ENCODE results near the gene CCDC92B. TPM values are rescaled to one million over a fixed set of nuclear protein-coding genes. Genes with fewer than 3 reads are reported as not detected.

Gene CCDC92B
- total RNA-seq, 3 donors from 2014 or later (not counting 1 experiment from before 2014, with no cell fraction given) = not detected

- TF ChIP-seq CTCF (IDR thresholded peaks at IDR 0.05) = no peak
- Mint-ChIP-seq H3K27ac (no peak overlapping the region), H3K4me1 (peaks cover 12 to 28% of the 10 kb centered on the region in 2 donors), H3K4me3 (no peak overlapping the region), H3K27me3 (ENCODE audit: low read depth in 2 of 2) (peaks cover 19 to 20% of the 10 kb centered on the region in 2 donors), H3K36me3 (no peaks in the 10 kb centered on the region), H3K9me3 (no peaks in the 10 kb centered on the region)
- Histone ChIP-seq H3K27ac (ENCODE audit: low read length) (no peak overlapping the region), H3K4me3 (ENCODE audit: low read length) (no peak overlapping the region), H3K9me3 (ENCODE audit: control insufficient read depth, insufficient read depth, low read length) (no peaks in the 10 kb centered on the region), H3K27me3 (ENCODE audit: control insufficient read depth, insufficient read depth, low read length) (peaks cover 18% of the 10 kb centered on the region), H3K4me1 (ENCODE audit: control insufficient read depth, insufficient read depth, low read length) (peaks cover 10% of the 10 kb centered on the region), H3K36me3 (ENCODE audit: control insufficient read depth, insufficient read depth, low read length) (no peaks in the 10 kb centered on the region)
- no peak for ATAC-seq
- intact Hi-C loops (cut with micrococcal nuclease) = no loop called here
- WGBS (ENCODE audit: insufficient coverage) = 94% methylated on average over 12 of the region's 12 CpGs
- DNase-seq = no peak
Observed at GRCh38 chr17:2780256-2780655, 30.8 kb upstream of the CCDC92B start.

- Mint-ChIP-seq H3K36me3 (no peaks in the 10 kb centered on the region), H3K27me3 (ENCODE audit: low read depth in 2 of 2) (peaks cover 26% of the 10 kb centered on the region in 2 donors), H3K27ac (no peak overlapping the region), H3K9me3 (no peaks in the 10 kb centered on the region), H3K4me3 (no peak overlapping the region), H3K4me1 (peaks cover 12 to 28% of the 10 kb centered on the region in 2 donors)
- Histone ChIP-seq H3K27ac (ENCODE audit: low read length) (no peak overlapping the region), H3K36me3 (ENCODE audit: control insufficient read depth, insufficient read depth, low read length) (no peaks in the 10 kb centered on the region), H3K4me1 (ENCODE audit: control insufficient read depth, insufficient read depth, low read length) (peaks cover 10% of the 10 kb centered on the region), H3K9me3 (ENCODE audit: control insufficient read depth, insufficient read depth, low read length) (no peaks in the 10 kb centered on the region), H3K4me3 (ENCODE audit: low read length) (no peak overlapping the region), H3K27me3 (ENCODE audit: control insufficient read depth, insufficient read depth, low read length) (peaks cover 18% of the 10 kb centered on the region)
- ATAC-seq (no peak), DNase-seq (no peak)
- no peak for TF ChIP-seq CTCF (IDR thresholded peaks at IDR 0.05)
- intact Hi-C loops (cut with micrococcal nuclease) = no loop called here
- whole genome bisulfite sequencing (ENCODE audit: insufficient coverage) = 61% methylated on average over 7 of the region's 7 CpGs
Observed at GRCh38 chr17:2779545-2779944, 30.1 kb upstream of the CCDC92B start.

- no peak overlapping the region for H3K27ac Mint-ChIP-seq
- Histone ChIP-seq H3K4me1 (ENCODE audit: control insufficient read depth, insufficient read depth, low read length) (peaks cover 10% of the 10 kb centered on the region), H3K27ac (ENCODE audit: low read length) (no peak overlapping the region), H3K27me3 (ENCODE audit: control insufficient read depth, insufficient read depth, low read length) (peaks cover 18% of the 10 kb centered on the region), H3K9me3 (ENCODE audit: control insufficient read depth, insufficient read depth, low read length) (no peaks in the 10 kb centered on the region), H3K4me3 (ENCODE audit: low read length) (no peak overlapping the region), H3K36me3 (ENCODE audit: control insufficient read depth, insufficient read depth, low read length) (no peaks in the 10 kb centered on the region)
- no peak for ATAC-seq
- DNase-seq = no peak
- TF ChIP-seq CTCF (IDR thresholded peaks at IDR 0.05) = no peak
- no peak overlapping the region for H3K4me3 Mint-ChIP-seq
- WGBS (ENCODE audit: insufficient coverage) = 72% methylated on average over 6 of the region's 6 CpGs
- peaks cover 30 to 33% of the 10 kb centered on the region in 2 donors for H3K27me3 Mint-ChIP-seq (ENCODE audit: low read depth in 2 of 2)
- no peaks in the 10 kb centered on the region for H3K9me3 Mint-ChIP-seq
- H3K4me1 Mint-ChIP-seq = peaks cover 12 to 28% of the 10 kb centered on the region in 2 donors
- H3K36me3 Mint-ChIP-seq = no peaks in the 10 kb centered on the region
- intact Hi-C loops (cut with micrococcal nuclease) = no loop called here
Observed at GRCh38 chr17:2778489-2778888, 29.0 kb upstream of the CCDC92B start.

GRCh38 chr17:2777242-2777867 lies 27.9 kb upstream of the CCDC92B start:
- no peak overlapping the region for H3K27ac Mint-ChIP-seq
- no peak overlapping the region for H3K27ac ChIP-seq (ENCODE audit: low read length)
- no peak overlapping the region for H3K4me3 ChIP-seq (ENCODE audit: low read length)
- H3K4me3 Mint-ChIP-seq = peak overlapping the region; percentile 58
- peaks cover 18% of the 10 kb centered on the region for H3K27me3 ChIP-seq (ENCODE audit: control insufficient read depth, insufficient read depth, low read length)
- WGBS (ENCODE audit: insufficient coverage) = 38% methylated on average over 10 of the region's 11 CpGs
- no peaks in the 10 kb centered on the region for H3K36me3 Mint-ChIP-seq
- peaks cover 38 to 45% of the 10 kb centered on the region in 2 donors for H3K27me3 Mint-ChIP-seq (ENCODE audit: low read depth in 2 of 2)
- no peak for DNase-seq
- peaks cover 10% of the 10 kb centered on the region for H3K4me1 ChIP-seq (ENCODE audit: control insufficient read depth, insufficient read depth, low read length)
- no peak for ATAC-seq
- TF ChIP-seq CTCF (IDR thresholded peaks at IDR 0.05) = no peak
- H3K4me1 Mint-ChIP-seq = peaks cover 12 to 28% of the 10 kb centered on the region in 2 donors
- H3K9me3 ChIP-seq (ENCODE audit: control insufficient read depth, insufficient read depth, low read length) = no peaks in the 10 kb centered on the region
- no peaks in the 10 kb centered on the region for H3K9me3 Mint-ChIP-seq
- intact Hi-C loops (cut with micrococcal nuclease) = no loop called here
- H3K36me3 ChIP-seq (ENCODE audit: control insufficient read depth, insufficient read depth, low read length) = no peaks in the 10 kb centered on the region

All from natural killer cell (primary cell).